Esophagus squamous epithelium (tissue), 4 donors: Measurements from ENCODE around the gene PCDH9.

Experiments used
- POLR2A ChIP-seq, 4 donors: fragments of 450-650 bp; IDR thresholded peaks; one replicate each; pipeline ENCODE4 v1.6.1; 2017; ENCODE audit warnings: antibody characterized with exemption in 4 of 4, mild to moderate bottlenecking in 4 of 4, moderate library complexity in 3 of 4
- TF ChIP-seq, protein P1 (sequence below), 6 experiments: fragments of 450-650 bp in 4 of 6; fragments of 200-600 bp in 2 of 6; sonication (generic) in 2 of 6; IDR thresholded peaks; one replicate each; pipeline ENCODE4 v1.5.1; 2016 to 2019; ENCODE audit warnings: antibody characterized with exemption in 6 of 6, mild to moderate bottlenecking in 4 of 6, moderate library complexity in 4 of 6

DNA sequence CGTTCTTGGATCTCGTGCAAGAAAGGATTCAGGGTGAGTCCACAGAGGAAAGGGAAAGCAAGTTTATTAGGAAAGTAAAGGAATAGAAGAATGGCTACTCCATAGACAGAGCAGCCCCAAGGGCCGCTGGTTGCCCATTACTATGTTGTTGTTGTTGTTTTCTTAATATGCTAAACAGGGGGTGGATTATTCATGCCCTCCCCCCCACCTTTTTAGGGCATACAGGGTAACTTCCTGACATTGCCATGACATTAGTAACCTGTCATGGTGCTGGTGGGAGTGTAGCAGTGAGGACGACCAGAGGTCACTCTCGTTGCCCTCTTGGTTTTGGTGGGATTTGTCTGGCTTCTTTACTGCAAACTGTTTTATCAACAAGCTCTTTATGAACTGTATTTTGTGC lies 29.1 kb upstream of the PCDH9 start:
- TF ChIP-seq POLR2A (IDR thresholded peaks at IDR 0.05): no peak
- TF ChIP-seq, protein P1, sequence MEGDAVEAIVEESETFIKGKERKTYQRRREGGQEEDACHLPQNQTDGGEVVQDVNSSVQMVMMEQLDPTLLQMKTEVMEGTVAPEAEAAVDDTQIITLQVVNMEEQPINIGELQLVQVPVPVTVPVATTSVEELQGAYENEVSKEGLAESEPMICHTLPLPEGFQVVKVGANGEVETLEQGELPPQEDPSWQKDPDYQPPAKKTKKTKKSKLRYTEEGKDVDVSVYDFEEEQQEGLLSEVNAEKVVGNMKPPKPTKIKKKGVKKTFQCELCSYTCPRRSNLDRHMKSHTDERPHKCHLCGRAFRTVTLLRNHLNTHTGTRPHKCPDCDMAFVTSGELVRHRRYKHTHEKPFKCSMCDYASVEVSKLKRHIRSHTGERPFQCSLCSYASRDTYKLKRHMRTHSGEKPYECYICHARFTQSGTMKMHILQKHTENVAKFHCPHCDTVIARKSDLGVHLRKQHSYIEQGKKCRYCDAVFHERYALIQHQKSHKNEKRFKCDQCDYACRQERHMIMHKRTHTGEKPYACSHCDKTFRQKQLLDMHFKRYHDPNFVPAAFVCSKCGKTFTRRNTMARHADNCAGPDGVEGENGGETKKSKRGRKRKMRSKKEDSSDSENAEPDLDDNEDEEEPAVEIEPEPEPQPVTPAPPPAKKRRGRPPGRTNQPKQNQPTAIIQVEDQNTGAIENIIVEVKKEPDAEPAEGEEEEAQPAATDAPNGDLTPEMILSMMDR (IDR thresholded peaks at IDR 0.05): no peak
